ENCODE results near the gene TCF20.

Gene TCF20

DNA sequence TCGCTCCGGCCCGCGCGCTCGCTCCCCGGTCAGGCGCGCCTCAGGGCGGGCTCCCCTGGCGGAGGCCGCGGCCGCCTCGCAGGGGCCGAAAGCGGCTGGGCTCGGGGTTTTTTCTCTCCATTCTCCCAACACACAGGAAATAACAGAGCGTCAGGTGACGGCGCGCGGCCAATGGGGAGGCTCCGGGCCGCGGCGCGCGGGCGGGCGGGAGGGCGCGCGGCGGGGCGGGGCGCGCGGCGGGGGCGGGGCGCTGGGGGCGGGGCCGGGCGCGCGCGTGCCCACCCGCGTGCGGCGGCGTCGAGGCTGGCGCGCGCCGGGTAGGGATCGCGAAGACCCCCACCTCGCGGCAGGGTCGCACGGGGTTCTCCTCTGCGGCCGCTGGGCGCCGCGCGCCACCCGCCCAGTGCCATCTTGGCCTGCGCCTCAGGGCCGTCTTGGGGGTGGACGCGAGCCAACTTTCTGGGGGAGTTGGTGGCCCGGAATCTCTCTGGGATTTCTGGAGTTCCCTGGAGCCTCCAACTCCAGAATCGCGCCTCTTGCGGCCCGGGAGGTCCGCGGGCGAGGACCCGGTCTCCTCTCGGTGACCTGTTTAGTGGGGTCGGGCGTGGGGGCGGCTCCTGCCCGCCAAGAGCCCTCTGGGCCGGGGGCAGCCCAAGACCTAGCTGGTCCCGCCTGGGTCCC, at the start of gene TCF20:
TCF20 (minus strand) TSS at position 144 of the 681 bp plus-strand sequence. CDS start 55,348 bp downstream, outside the sequence.
- peak; percentile 80 for ATAC-seq

DNA sequence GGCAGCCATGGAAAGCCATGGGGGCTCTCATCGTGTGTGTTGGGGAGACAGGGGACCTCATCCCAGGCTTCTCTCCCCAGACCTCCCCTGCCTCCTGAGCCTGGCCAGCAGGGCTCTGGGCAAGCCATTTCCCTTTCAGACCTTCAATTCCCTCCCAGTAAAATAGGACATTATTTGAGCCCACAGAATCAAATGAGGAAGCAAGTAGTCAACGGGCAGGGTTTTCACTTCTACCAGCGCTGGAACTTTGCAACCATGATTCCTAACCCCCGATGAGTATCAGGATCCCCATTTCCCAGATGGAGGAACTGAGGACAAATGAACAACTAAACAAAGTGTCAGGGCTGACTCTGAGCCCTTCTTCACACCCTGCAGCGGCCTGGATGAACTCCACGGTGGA, 48.9 kb upstream of the TCF20 start:
- ATAC-seq: no peak

DNA sequence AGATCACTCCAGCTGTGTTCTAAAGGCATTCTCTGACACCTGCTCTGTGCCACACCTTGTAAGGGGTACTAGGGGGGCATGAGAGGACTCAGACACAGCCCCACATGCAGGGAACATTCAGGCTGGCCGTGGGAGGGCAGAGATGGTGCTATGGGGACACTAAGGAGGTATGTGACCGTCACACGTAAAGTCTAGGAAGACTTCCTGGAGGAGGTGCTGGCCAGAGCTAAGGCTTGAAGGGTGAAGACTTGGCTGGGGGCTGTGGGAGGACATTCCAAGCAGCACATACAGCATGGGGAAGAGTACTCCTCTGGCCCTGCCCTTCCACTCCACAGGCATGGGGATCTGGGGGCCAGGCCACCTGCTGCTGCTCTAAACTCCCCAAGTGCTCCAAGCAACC, 48.5 kb upstream of the TCF20 start:
- ATAC-seq: no peak

- no peak for ATAC-seq
Measured at GRCh38 chr22:42317691-42318547, 47.5 kb upstream of the TCF20 start.

GRCh38 chr22:42317008-42317407, 46.6 kb upstream of the TCF20 start:
- peak; percentile 91 to 95 for ATAC-seq

- no peak for ATAC-seq
Measured at GRCh38 chr22:42315392-42315756, 44.9 kb upstream of the TCF20 start.

DNA sequence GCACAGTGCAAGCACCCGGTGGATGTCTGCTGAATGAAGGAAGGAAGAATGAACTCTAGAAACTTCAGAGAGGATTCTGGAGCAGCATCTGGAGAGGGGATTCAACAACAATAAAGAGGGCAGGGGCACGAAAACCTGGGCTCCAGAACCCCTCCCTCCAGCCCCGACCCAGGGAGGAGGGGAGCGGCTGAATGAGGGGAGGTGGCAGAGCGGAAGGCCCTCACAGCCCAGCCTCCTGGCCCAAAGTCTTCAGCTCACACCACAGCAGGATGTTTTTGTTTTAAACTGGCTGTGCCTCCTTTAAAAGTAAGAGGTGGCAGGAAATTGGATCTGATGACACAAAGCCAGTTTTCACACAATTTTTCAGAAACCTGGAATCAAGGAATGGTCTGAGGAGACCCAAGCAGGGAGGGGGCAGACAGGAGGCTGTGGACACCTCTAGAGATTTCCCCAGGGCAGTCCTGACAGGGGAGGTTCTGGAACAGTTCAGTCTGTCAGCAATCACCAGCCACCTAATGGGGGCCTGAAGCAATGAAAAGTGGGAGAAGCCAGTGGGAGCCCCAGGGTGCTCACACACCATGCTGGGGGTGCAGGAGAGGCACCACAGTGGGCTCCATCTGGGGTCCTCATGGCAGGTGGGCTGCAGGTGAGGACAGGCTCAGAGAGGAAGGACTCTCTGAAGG, 44.4 kb upstream of the TCF20 start:
- no peak for ATAC-seq

GRCh38 chr22:42313804-42314581, 43.5 kb upstream of the TCF20 start:
- peak; percentile 25 to 47 for ATAC-seq

DNA sequence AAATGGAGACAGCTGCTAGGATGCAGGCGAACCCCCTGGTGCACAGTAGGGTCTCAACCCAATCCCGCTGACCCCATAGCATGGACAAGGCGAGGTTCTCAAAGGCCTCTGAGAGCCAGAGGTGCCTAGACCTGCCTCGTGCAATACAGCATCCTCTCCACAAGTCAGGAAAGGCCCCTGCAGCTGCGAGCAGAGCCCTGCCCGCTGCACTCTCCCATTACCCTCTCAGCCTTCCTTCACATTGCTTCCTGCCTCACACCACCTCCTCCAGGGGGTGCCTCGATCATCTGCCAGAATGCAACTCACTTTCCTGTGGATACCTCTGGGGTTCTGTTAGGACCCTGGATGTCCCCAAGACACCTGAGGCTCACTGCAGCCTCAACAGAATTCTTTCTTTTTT, 42.8 kb upstream of the TCF20 start:
- ATAC-seq: no peak

DNA sequence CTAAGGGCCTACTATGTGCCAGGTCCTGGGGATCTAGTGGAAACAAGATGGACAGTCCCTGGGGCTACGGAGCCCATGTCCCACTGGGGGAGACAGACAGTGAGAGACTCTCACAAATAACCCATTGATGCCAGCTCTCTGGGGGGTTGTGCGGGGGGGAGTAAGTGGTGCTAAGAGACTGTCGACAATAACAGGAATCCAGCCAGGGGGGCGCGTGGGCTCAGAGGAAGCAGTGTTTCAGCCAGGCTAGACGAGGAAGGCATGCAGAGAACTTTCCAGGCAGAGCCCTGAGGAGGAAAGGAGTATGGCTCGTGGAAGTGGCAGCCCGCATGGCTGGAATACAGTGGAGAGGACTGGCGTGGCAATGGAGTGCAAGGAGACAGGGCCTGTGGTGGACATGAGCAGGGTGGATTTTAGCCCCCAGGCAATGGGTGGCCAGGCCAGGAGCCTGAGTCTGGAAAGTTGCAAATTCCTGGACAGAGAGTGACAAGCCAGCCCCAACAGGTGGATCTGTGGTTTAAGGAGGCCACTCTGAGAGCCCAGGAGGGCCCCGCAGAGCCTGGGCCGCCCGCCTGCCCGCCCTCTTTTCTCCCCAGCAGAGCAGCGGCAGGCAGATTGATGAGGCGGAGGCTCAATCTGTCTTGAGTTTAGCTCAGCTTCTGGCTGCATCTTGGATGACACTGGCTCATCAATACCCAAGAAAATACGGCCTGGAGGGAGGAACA, 40.0 kb upstream of the TCF20 start:
- ATAC-seq: no peak

DNA sequence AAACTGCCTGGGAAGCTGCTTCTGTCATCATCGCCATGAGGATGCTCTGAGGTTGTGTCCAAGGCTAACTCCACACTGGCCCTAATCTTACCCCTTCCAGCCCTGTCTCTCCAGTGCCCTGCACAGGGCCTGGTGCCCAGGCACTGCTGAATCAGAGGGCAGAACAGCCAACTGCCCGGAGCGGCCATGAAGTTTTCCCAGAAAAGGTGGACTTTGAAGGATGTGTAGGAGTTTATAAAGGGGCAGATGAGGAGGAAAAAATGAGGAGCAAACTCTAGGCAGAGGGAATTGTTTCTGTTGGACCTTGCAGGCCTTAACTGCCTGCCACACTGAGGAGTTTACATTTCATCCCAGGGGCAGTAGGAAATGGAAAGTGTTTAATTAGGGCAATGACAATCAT, 39.4 kb upstream of the TCF20 start:
- no peak for ATAC-seq

DNA sequence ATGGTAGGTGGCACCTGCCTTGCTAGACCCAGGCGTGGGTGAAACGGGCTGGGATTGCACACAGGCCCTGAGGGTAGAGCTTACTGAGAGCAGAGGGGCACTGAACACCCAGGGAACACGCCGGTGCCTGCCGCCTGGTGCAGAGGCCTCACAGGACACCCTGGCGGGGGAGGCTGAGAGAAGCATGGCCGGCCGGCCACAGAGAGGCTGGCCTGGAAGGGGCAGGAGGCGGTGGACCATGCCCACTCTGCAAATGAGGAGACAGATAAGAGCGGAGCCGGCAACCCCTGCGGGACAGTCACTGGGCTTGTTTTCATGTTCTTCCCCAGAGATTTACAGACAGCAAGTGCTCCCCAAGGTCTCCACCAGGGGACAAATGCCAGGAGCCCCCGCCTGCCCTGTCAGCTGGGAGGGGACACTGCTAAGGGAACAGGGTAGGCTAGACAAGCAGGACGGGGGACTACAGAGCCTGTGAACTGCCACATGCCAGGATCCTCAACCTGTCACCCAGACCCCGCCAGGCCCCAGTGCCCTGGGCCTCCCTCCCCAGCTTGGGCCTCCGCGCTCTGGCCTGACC, 38.5 kb upstream of the TCF20 start:
- no peak for ATAC-seq

- no peak for ATAC-seq
Measured at GRCh38 chr22:42307806-42308563, 37.5 kb upstream of the TCF20 start.

GRCh38 chr22:42306010-42306409, 35.6 kb upstream of the TCF20 start:
- no peak for ATAC-seq

- no peak for ATAC-seq
Measured at GRCh38 chr22:42304324-42304790, 33.9 kb upstream of the TCF20 start.

GRCh38 chr22:42303396-42304323, 33.2 kb upstream of the TCF20 start:
- ATAC-seq: no peak

DNA sequence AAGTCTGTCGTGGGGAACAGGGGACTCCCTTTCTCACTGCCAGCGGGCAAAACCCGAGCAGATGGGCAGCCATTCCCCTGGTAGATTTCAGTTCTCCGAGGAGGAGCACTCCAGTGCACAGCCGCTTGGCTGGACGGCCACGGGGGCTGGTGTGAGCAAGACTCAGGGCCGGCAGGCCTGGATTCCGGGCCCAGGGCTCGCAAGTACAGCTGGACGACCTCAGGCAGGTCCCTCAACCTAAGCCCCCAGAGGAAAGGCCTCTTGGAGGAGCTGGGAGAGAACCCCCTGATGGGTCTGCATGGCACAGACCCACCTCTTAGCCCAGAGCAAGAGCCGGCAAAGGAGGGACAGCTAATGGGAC, 31.3 kb upstream of the TCF20 start:
- ATAC-seq: no peak

GRCh38 chr22:42301077-42301741, 30.8 kb upstream of the TCF20 start:
- no peak for ATAC-seq

Data from activated CD4-positive, CD25-positive, alpha-beta regulatory T cell treated with anti-CD3 and anti-CD28 coated beads, Interleukin-2, amount 50 U/mL, for 24 hours (primary cell).